ENCODE measurements around the gene CLDN9.

DNA sequence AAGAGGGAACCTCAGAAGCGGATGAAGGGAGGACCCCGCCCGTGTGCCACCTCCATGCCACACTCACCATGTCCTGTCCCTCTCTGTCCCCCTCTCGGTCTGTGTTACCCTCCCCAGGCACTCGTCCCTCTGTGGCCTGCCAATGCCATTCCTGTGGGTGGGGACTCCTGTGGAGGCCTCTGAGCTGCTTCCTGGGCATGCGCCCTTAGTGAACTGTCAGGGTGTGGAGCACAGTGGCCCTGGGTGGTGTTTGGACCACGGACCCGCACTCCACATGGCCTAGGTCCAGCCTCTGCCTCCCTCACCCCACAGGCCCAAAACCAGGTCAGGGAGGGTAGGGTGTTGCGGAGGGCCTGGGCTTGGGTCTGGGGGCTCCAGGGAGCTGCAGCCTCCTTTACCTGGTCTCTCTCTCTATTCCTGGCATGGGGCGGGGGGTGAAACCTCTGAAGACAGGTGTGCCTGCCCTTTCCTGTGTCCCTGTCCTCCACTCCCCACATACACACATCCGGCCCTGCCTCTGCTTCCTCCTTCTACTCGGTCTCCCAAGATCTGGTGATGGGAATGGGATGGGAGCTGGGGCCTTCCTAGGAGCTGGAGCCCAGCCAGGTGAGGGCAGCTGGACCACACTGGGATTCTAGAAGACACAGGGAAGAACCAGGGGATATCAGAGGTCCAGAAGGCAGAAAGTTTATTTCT is 21.0 kb upstream of the CLDN9 start:
- TF ChIP-seq, protein P1, sequence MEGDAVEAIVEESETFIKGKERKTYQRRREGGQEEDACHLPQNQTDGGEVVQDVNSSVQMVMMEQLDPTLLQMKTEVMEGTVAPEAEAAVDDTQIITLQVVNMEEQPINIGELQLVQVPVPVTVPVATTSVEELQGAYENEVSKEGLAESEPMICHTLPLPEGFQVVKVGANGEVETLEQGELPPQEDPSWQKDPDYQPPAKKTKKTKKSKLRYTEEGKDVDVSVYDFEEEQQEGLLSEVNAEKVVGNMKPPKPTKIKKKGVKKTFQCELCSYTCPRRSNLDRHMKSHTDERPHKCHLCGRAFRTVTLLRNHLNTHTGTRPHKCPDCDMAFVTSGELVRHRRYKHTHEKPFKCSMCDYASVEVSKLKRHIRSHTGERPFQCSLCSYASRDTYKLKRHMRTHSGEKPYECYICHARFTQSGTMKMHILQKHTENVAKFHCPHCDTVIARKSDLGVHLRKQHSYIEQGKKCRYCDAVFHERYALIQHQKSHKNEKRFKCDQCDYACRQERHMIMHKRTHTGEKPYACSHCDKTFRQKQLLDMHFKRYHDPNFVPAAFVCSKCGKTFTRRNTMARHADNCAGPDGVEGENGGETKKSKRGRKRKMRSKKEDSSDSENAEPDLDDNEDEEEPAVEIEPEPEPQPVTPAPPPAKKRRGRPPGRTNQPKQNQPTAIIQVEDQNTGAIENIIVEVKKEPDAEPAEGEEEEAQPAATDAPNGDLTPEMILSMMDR (IDR thresholded peaks at IDR 0.05; ENCODE audit: low read depth, low read length): no peak
- TF ChIP-seq POLR2A (IDR thresholded peaks at IDR 0.05; ENCODE audit: extremely low read depth, insufficient read length): no peak
